GM19455 (cell line): Measurements from ENCODE around the gene TRRAP.

Experiments used
- ATAC-seq: cut with Tn5 transposase; IDR thresholded peaks from one replicate; pipeline ENCODE4 v1.9.1; 2021; ENCODE audit not compliant: unreplicated experiment

The TRRAP gene

GRCh38 chr7:99003419-99003818, 125.1 kb downstream of the TRRAP start:
- no peak for ATAC-seq

- ATAC-seq: no peak
Measured at GRCh38 chr7:99004216-99004615, 125.9 kb downstream of the TRRAP start.

- ATAC-seq: no peak
Measured at GRCh38 chr7:99004781-99005500, 126.6 kb downstream of the TRRAP start.

DNA sequence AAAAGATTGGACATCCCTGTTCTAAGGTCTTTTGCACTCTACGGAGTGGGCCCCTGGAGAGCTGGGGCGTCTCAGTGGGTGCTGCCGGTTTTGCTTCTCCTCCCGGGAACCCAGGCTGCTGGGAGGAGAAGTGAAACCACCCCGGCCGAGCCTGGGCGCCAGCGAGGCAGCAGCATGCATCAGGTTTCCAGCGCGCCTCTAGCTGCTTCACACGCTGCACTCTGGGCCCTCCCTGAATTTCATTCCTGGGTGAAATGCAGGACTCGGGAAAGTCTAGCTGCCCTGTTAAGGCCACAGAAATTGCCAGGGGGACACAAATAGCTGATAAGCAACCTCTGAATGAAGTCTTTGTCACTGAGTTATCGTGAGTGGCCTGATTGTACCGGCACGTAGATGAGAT, 127.4 kb downstream of the TRRAP start:
- ATAC-seq: no peak

- ATAC-seq: no peak
Measured at GRCh38 chr7:99006739-99007424, 128.6 kb downstream of the TRRAP start.

- no peak for ATAC-seq
Measured at GRCh38 chr7:99008181-99008631, 129.9 kb downstream of the TRRAP start.

- ATAC-seq: no peak
Measured at GRCh38 chr7:99008921-99009530, 130.7 kb downstream of the TRRAP start.

DNA sequence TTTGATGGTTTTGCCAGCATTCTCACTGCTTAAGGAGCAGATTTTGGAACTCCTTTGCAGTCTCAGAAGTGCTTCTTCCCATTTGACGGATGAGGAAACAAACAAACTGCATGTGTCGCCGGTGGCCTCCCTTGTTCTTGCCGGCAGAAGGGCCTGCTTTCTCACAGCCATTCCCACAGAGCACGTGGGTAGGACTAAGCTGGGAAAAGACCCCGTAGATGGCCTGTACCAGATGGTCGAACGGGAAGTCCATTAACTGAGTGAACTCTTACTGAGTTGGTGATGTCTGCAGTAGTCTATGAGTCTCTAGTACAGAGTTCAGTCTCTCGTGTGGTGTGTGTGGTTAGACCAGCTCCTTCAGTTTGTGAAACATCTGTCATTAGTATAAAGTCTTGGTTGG, 131.9 kb downstream of the TRRAP start:
- ATAC-seq: no peak

- ATAC-seq: no peak
Measured at GRCh38 chr7:99011341-99011705, 133.0 kb downstream of the TRRAP start.

DNA sequence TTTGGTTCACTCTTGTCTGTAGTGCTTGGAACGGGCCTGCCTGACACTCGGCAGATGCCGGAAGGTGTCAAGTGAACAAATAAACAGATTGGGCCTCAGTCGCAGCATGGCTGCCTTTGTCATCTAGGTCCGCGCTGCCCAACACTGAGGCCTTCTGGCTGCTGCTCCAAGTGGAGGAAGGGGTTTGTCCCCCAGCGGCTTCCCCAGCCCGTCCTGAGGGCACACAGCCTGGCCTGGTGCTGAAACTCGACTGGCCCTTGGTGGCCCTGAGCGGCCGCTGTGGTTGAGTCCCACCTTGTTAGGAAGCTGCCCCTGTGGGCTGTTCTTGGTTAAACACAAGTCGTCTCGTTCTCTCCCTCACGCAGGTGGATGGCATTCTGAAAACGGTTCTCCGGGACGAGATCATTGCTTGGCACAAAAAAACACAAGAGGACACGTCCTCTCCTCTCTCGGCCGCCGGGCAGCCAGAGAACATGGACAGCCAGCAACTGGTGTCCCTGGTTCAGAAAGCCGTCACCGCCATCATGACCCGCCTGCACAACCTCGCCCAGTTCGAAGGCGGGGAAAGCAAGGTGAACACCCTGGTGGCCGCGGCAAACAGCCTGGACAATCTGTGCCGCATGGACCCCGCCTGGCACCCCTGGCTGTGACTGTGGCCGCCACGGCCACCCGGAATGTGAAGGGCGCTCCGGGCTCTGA, 133.5 kb downstream of the TRRAP start:
- ATAC-seq: no peak

- no peak for ATAC-seq
Measured at GRCh38 chr7:99012722-99013121, 134.4 kb downstream of the TRRAP start.

DNA sequence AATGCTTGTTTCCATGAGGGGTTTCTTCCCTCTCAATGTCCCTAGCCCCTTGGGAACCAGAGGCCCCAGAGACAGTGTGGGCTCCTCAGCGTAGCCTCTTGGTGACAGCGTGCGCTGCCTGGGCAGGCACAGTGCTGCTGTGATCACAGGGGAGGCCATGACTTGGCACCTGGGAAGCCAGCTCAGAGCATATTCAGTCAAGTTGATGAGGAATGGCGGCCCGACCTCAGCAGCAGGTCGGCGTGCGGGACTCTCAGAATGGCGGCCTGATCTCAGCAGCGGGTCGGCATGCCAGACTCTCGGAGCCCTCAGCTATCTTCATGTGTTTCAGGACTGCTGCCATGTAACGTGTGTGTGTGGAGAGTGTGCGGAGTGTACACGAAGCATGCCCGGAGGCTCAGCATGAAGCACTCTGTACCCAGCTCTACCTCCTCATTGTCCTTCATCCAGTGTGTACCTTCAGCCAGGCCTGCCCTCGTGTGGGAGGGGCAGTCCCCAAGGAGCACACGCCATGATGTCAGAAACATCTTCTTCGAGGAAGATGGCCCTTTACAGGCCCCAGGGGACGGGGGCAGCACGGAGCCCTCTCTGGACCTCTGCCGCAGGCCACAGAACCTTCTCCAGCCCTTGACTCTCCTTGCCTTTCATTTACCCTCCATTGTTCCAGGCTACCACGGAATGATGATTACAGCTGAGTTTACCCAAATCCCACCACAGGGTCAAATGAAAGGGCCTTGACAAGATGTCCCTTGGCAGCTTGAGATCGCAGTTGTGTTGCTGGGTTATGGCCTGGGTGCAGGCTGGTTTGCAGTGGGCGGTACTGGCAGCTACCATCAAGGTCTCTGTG, 135.2 kb downstream of the TRRAP start:
- no peak for ATAC-seq

GRCh38 chr7:99014113-99014985, 136.0 kb downstream of the TRRAP start:
- ATAC-seq: no peak

- ATAC-seq: no peak
Measured at GRCh38 chr7:99016196-99016595, 137.9 kb downstream of the TRRAP start.

DNA sequence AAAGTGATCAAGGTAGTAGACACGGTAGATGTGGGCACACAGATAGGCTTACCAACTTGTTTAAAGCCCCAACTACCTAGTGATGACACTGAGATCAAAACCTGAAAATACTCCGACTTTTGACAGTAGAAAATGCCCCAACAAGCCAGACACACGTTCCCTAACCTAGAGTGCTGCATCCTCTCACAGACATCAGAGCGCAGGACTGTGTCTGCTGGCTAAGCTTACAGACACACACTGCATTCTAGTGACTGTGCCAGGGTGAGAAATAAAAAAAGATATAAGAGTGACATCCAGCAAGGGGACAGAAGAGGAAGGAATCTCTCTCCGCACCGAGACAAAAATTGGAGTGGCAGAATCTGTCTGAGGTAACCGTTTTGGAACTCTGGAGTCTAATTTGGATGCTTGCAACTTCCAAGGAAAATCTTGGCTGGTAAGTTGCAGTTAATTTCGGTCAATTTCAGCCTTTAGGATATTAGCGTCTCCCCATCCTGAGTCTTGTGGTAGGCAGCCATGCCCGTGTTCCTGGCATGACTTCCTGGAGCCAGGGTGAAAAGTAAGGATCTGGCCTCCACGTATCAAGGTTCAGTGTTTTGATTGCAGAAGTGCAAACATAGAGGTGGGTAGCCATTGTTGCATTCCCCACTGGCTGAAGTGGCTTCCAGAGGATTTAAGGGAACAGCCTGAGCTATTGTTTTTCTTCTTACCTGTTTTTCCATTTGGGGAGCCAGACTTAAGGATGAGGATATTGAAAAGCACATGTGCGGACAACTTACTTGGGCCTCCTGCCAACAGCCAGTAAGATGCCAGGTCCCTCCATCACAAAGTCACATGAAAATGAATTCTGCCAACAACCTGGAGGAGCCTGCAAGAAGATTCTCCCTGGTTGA, 141.4 kb downstream of the TRRAP start:
- ATAC-seq: no peak

- ATAC-seq: no peak
Measured at GRCh38 chr7:99020413-99020715, 142.0 kb downstream of the TRRAP start.

DNA sequence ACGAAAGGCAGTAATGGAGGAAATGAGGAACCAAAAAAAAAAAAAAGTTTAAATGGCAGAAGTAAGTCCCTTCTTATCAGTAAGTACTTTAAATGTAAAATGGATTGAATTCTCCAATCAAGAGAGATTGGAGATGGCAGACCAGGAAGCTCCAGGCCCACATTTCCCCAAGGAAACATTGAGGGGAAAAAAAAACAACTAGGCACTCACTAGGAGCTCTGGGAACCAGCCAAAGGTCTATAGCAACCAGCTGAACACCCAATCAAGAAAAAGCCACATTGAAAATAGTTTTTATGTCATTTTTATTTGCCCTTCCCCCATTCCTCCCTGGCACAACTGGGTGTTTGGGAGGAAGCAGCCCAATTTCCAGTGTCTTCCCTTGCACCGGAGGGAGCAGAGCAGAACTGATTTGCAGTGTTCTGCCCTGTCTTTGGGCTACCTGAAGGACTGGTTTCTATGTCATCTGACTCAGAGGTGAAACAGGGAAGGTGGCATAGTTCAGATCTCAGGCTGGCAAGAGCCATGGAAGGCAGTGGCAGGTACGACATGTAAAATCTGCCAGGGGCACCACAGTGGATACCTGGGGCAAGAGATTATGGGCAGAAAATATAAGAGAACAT, 143.7 kb downstream of the TRRAP start:
- no peak for ATAC-seq

DNA sequence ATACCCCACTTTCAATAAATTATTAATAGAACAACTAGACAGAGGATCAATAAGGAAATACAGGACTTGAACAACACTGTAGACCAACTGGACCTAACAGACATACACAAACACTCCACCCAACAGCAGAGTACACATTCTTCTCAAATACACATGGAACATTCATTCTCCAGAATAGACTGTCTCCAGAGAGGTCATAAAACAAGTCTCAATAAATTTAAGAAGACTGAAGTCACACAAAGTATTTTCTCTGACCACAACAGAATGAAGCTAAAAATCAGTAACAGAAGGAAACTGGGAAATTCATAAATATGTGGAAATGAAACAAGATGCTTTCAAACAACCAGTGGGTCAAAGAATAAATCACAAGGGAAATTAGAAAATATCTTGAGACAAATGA, 145.7 kb downstream of the TRRAP start:
- ATAC-seq: no peak

DNA sequence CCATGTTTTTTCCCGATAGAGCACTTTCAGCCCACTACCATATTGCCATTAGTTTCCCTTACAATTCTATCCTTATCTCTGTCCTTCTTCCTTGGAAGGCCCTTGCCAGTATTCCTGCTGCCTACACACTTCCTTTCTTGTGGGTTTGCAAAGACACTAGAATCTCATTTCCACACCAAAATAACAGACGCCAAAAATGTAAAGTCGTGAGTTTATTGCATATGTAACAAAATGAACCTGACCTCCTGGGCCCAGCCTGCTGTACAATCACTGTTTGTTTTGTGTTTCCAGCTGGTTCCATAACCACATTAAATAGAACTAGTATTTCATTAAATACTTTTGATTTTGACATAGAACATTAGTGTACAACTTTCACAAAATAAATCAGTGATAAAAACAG, 148.9 kb downstream of the TRRAP start:
- ATAC-seq: no peak
